GM23338 (cell line): ENCODE measurements around the gene GNL2. TPM values are rescaled to one million over a fixed set of nuclear protein-coding genes. Genes with fewer than 3 reads are reported as not detected.

Source experiments
- ATAC-seq: fragments of 200-7000 bp; cut with Tn5 transposase; 3 replicates; pipeline ENCODE4 v1.9.1; 2020
- DNase-seq: peaks from one replicate; pipeline ENCODE4 v3.0.0-alpha.2; 2015; ENCODE audit warnings: low spot score
- H2AFZ ChIP-seq: fragments of 200-600 bp; sonication (generic); 2 replicates; pipeline ENCODE4 v1.8.0; 2016; ENCODE audit warnings: antibody characterized with exemption, mild to moderate bottlenecking, moderate library complexity
- H3F3A ChIP-seq: fragments of 200-600 bp; sonication (generic); replicated peaks from 2 replicates; pipeline ENCODE4 v1.8.0; 2017; ENCODE audit warnings: antibody characterized with exemption, mixed run types, low read depth
- H3K27ac ChIP-seq: fragments of 200-600 bp; sonication (generic); 2 replicates; pipeline ENCODE4 v1.6.1; 2016; ENCODE audit warnings: low read depth
- H3K27me3 ChIP-seq: fragments of 200-600 bp; sonication (generic); 2 replicates; pipeline ENCODE4 v1.8.0; 2016; ENCODE audit warnings: mild to moderate bottlenecking, mixed run types, moderate library complexity; ENCODE audit not compliant: insufficient read depth
- H3K36me3 ChIP-seq: fragments of 200-600 bp; sonication (generic); 2 replicates; pipeline ENCODE4 v1.8.0; 2016; ENCODE audit warnings: mild to moderate bottlenecking; ENCODE audit not compliant: insufficient read depth
- H3K4me1 ChIP-seq: fragments of 200-600 bp; sonication (generic); 2 replicates; pipeline ENCODE4 v1.8.0; 2016; ENCODE audit warnings: mild to moderate bottlenecking, moderate library complexity; ENCODE audit not compliant: insufficient read depth
- H3K4me2 ChIP-seq: fragments of 200-600 bp; sonication (generic); 2 replicates; pipeline ENCODE4 v1.7.1; 2017; ENCODE audit warnings: mixed run types
- H3K4me3 ChIP-seq: fragments of 200-600 bp; sonication (generic); 2 replicates; pipeline ENCODE4 v1.6.1; 2016; ENCODE audit warnings: mixed run types
- H3K79me2 ChIP-seq: fragments of 200-600 bp; sonication (generic); replicated peaks from 2 replicates; pipeline ENCODE4 v1.8.0; 2017; ENCODE audit warnings: mild to moderate bottlenecking; ENCODE audit not compliant: insufficient read depth
- H3K9me2 ChIP-seq: fragments of 200-600 bp; sonication (generic); 2 replicates; pipeline ENCODE4 v1.8.0; 2017; ENCODE audit not compliant: insufficient read depth
- H4K20me1 ChIP-seq: fragments of 200-600 bp; sonication (generic); replicated peaks from 2 replicates; pipeline ENCODE4 v1.8.0; 2017; ENCODE audit warnings: mild to moderate bottlenecking; ENCODE audit not compliant: insufficient read depth
- H3K27ac Mint-ChIP-seq: 2 replicates; pipeline ENCODE4 v1.8.0; 2020; ENCODE audit warnings: inconsistent platforms, mild to moderate bottlenecking, moderate library complexity, mixed read lengths
- H3K27me3 Mint-ChIP-seq: 3 replicates; pipeline ENCODE4 v1.8.0; 2022; ENCODE audit warnings: low read depth, mild to moderate bottlenecking, moderate library complexity, mixed read lengths, inconsistent platforms; ENCODE audit not compliant: insufficient read depth, poor library complexity
- H3K36me3 Mint-ChIP-seq: 3 replicates; pipeline ENCODE4 v1.8.0; 2021; ENCODE audit warnings: low read depth, mild to moderate bottlenecking, inconsistent platforms, moderate library complexity, mixed read lengths
- H3K4me1 Mint-ChIP-seq: 3 replicates; pipeline ENCODE4 v1.8.0; 2020; ENCODE audit warnings: mild to moderate bottlenecking, inconsistent platforms, mixed read lengths
- H3K4me3 Mint-ChIP-seq: 3 replicates; pipeline ENCODE4 v1.8.0; 2021; ENCODE audit warnings: moderate library complexity, mild to moderate bottlenecking, inconsistent platforms, mixed read lengths
- H3K9me3 Mint-ChIP-seq: 3 replicates; pipeline ENCODE4 v1.8.0; 2020; ENCODE audit warnings: moderate library complexity, mild to moderate bottlenecking, inconsistent platforms, mixed read lengths
- CREB1 ChIP-seq: fragments of 250-450 bp; sonication (Bioruptor Pico); IDR thresholded peaks from 2 replicates; pipeline ENCODE4 v1.5.0; 2020; ENCODE audit warnings: low read depth, mild to moderate bottlenecking, moderate library complexity
- EZH2phosphoT487 ChIP-seq: fragments of 200-600 bp; sonication (generic); IDR thresholded peaks from one replicate; pipeline ENCODE4 v1.8.1; 2018; ENCODE audit warnings: antibody characterized with exemption; ENCODE audit not compliant: unreplicated experiment
- JUNB ChIP-seq: IDR thresholded peaks from one replicate; pipeline ENCODE4 v1.6.1; 2016; ENCODE audit warnings: antibody characterized with exemption; ENCODE audit not compliant: unreplicated experiment
- NANOG ChIP-seq: IDR thresholded peaks from 2 replicates; pipeline ENCODE4 v1.6.1; 2016; ENCODE audit warnings: antibody characterized with exemption, borderline replicate concordance
- POLR2AphosphoS5 ChIP-seq: IDR thresholded peaks from 2 replicates; pipeline ENCODE4 v1.6.1; 2016; ENCODE audit warnings: antibody characterized with exemption, low read depth
- STAT1 ChIP-seq: IDR thresholded peaks from one replicate; pipeline ENCODE4 v1.6.1; 2016; ENCODE audit warnings: antibody characterized with exemption; ENCODE audit not compliant: unreplicated experiment
- ZNF114 ChIP-seq: fragments of 250-450 bp; sonication (Bioruptor Pico); IDR thresholded peaks from 2 replicates; pipeline ENCODE4 v1.5.0; 2020; ENCODE audit warnings: mild to moderate bottlenecking, moderate library complexity
- ZNF331 ChIP-seq: fragments of 250-450 bp; sonication (Bioruptor Pico); IDR thresholded peaks from 2 replicates; pipeline ENCODE4 v1.5.0; 2020; ENCODE audit warnings: low read depth, mild to moderate bottlenecking, moderate library complexity
- polyA plus RNA-seq: library from polyadenylated mRNA; unstranded; fragments of >200 nt; fragmentation: Nextera tagmentation; extraction: Ambion mirVana; gene quantifications from 2 replicates; pipeline ENCODE4 v1.2.1, GENCODE V29; 2016
- total RNA-seq: library from RNA; depleted of rRNA; stranded (reverse); fragments of >200 nt; shearing (Covaris generic); gene quantifications from 2 replicates; pipeline ENCODE4 v1.2.3, GENCODE V29; 2014
- TF ChIP-seq, protein P1 (sequence below): IDR thresholded peaks from 2 replicates; pipeline ENCODE4 v1.6.1; 2016; ENCODE audit warnings: antibody characterized with exemption
- TF ChIP-seq, protein P2 (sequence below), 2 experiments: fragments of 200-600 bp in 1 of 2; sonication (generic) in 1 of 2; conservative IDR thresholded peaks; 2 replicates each; pipeline versions ENCODE4 v1.5.1 to v1.6.1; 2016 to 2017; ENCODE audit warnings: antibody characterized with exemption in 2 of 2, low read depth in 2 of 2, mild to moderate bottlenecking in 2 of 2, moderate library complexity in 1 of 2
- TF ChIP-seq, protein P3 (sequence below): IDR thresholded peaks from one replicate; pipeline ENCODE4 v1.6.1; 2018; ENCODE audit warnings: antibody characterized with exemption; ENCODE audit not compliant: unreplicated experiment
- TF ChIP-seq, protein P4 (sequence below): fragments of 250-450 bp; sonication (Bioruptor Pico); IDR thresholded peaks from 2 replicates; pipeline ENCODE4 v1.5.0; 2020; ENCODE audit warnings: mild to moderate bottlenecking, moderate library complexity

The GNL2 gene
- total and polyA plus RNA-seq, 2 experiments from 2014 or later, result 78.4 to 121 TPM

DNA sequence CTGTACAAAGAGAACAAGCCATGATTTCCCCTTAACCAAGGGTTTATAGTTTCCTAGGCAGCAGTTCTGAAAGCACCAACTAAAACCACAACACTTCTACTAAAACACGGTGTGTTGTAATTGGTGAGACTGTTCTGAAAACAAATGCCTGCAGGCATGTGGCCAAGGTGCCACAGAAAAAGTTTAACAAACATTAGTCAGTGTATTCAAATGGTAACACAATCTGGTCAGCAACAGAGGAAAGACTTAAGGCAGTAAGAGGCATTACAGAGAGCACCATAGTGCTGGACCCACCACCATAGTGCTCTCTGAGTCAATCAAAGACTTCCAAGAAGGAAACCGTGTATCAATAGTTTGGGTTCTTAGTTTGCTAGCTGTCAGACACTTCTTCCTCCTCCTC is 58.4 kb downstream of the GNL2 start (continued):
- TF ChIP-seq, protein P1, sequence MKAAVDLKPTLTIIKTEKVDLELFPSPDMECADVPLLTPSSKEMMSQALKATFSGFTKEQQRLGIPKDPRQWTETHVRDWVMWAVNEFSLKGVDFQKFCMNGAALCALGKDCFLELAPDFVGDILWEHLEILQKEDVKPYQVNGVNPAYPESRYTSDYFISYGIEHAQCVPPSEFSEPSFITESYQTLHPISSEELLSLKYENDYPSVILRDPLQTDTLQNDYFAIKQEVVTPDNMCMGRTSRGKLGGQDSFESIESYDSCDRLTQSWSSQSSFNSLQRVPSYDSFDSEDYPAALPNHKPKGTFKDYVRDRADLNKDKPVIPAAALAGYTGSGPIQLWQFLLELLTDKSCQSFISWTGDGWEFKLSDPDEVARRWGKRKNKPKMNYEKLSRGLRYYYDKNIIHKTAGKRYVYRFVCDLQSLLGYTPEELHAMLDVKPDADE, result no peak
- TF ChIP-seq STAT1, result no peak

DNA sequence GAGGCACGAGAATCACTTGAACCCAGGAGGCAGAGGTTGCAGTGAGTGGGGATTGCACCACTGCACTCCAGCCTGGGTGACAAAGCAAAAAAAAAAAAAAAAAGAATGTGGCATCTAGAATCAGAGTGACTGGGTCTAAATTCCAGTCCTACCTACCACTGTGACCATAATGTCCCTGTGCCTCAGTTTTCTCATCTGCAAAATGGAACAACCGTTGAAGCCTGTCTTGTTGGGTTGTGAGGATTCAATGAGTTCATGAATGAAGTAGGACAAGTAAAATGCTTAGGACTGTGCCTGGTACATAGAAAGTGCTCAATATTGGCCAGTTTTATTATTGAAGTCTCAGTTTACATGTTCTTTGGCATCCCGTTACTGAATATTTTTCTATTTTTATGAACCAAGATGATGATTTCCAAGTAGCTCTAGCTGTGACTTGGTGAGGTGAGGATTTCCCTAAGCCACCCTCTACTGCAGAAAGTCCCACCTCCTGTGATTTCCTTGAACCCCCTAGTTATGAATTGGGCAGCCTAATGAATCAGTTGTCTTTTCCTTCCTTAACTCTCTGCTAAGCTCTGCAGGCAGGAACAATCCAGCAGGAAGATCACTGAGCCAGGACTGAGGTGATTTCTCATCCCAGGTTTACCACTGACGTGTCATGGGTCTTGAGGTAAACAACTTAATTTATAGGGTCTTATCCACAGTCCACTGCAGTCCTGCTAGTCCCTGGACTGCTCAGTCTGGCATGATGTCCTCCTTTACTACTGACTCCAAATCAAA is 62.2 kb downstream of the GNL2 start:
- peaks cover 23% of the 10 kb centered on the region for H3K36me3 Mint-ChIP-seq
- ATAC-seq, result no peak
- H3K27me3 Mint-ChIP-seq, result peaks cover 3% of the 10 kb centered on the region
- no peaks in the 10 kb centered on the region for H3K79me2 ChIP-seq
- peaks cover 4% of the 10 kb centered on the region for H3K36me3 ChIP-seq
- no peaks in the 10 kb centered on the region for H3K27me3 ChIP-seq
- H3K4me1 ChIP-seq, result no peaks in the 10 kb centered on the region
- no peak overlapping the region for H3K4me3 ChIP-seq
- no peaks in the 10 kb centered on the region for H3K9me3 Mint-ChIP-seq
- H3K4me3 Mint-ChIP-seq, result no peak overlapping the region
- no peaks in the 10 kb centered on the region for H3K9me2 ChIP-seq
- no peak for DNase-seq
- H3K4me2 ChIP-seq, result no peak overlapping the region
- H4K20me1 ChIP-seq, result peaks cover 15% of the 10 kb centered on the region; the same call in 1 of the 2 replicates
- no peak overlapping the region for H3K27ac ChIP-seq
- H3F3A ChIP-seq, result no peaks in the 10 kb centered on the region
- H3K27ac Mint-ChIP-seq, result no peak overlapping the region
- H3K4me1 Mint-ChIP-seq, result no peaks in the 10 kb centered on the region
- no peak overlapping the region for H2AFZ ChIP-seq
- TF ChIP-seq JUNB (no peak), STAT1 (no peak), CREB1 (no peak), EZH2phosphoT487 (no peak), POLR2AphosphoS5 (no peak), ZNF114 (CRISPR knock-in tag) (no peak), NANOG (no peak), ZNF331 (no peak)
- TF ChIP-seq, protein P2, sequence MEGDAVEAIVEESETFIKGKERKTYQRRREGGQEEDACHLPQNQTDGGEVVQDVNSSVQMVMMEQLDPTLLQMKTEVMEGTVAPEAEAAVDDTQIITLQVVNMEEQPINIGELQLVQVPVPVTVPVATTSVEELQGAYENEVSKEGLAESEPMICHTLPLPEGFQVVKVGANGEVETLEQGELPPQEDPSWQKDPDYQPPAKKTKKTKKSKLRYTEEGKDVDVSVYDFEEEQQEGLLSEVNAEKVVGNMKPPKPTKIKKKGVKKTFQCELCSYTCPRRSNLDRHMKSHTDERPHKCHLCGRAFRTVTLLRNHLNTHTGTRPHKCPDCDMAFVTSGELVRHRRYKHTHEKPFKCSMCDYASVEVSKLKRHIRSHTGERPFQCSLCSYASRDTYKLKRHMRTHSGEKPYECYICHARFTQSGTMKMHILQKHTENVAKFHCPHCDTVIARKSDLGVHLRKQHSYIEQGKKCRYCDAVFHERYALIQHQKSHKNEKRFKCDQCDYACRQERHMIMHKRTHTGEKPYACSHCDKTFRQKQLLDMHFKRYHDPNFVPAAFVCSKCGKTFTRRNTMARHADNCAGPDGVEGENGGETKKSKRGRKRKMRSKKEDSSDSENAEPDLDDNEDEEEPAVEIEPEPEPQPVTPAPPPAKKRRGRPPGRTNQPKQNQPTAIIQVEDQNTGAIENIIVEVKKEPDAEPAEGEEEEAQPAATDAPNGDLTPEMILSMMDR (conservative IDR thresholded peaks at IDR 0.05; ENCODE audit: low read depth in 2 of 2), result no peak
- TF ChIP-seq, protein P3, sequence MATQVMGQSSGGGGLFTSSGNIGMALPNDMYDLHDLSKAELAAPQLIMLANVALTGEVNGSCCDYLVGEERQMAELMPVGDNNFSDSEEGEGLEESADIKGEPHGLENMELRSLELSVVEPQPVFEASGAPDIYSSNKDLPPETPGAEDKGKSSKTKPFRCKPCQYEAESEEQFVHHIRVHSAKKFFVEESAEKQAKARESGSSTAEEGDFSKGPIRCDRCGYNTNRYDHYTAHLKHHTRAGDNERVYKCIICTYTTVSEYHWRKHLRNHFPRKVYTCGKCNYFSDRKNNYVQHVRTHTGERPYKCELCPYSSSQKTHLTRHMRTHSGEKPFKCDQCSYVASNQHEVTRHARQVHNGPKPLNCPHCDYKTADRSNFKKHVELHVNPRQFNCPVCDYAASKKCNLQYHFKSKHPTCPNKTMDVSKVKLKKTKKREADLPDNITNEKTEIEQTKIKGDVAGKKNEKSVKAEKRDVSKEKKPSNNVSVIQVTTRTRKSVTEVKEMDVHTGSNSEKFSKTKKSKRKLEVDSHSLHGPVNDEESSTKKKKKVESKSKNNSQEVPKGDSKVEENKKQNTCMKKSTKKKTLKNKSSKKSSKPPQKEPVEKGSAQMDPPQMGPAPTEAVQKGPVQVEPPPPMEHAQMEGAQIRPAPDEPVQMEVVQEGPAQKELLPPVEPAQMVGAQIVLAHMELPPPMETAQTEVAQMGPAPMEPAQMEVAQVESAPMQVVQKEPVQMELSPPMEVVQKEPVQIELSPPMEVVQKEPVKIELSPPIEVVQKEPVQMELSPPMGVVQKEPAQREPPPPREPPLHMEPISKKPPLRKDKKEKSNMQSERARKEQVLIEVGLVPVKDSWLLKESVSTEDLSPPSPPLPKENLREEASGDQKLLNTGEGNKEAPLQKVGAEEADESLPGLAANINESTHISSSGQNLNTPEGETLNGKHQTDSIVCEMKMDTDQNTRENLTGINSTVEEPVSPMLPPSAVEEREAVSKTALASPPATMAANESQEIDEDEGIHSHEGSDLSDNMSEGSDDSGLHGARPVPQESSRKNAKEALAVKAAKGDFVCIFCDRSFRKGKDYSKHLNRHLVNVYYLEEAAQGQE, result no peak
- TF ChIP-seq, protein P4, sequence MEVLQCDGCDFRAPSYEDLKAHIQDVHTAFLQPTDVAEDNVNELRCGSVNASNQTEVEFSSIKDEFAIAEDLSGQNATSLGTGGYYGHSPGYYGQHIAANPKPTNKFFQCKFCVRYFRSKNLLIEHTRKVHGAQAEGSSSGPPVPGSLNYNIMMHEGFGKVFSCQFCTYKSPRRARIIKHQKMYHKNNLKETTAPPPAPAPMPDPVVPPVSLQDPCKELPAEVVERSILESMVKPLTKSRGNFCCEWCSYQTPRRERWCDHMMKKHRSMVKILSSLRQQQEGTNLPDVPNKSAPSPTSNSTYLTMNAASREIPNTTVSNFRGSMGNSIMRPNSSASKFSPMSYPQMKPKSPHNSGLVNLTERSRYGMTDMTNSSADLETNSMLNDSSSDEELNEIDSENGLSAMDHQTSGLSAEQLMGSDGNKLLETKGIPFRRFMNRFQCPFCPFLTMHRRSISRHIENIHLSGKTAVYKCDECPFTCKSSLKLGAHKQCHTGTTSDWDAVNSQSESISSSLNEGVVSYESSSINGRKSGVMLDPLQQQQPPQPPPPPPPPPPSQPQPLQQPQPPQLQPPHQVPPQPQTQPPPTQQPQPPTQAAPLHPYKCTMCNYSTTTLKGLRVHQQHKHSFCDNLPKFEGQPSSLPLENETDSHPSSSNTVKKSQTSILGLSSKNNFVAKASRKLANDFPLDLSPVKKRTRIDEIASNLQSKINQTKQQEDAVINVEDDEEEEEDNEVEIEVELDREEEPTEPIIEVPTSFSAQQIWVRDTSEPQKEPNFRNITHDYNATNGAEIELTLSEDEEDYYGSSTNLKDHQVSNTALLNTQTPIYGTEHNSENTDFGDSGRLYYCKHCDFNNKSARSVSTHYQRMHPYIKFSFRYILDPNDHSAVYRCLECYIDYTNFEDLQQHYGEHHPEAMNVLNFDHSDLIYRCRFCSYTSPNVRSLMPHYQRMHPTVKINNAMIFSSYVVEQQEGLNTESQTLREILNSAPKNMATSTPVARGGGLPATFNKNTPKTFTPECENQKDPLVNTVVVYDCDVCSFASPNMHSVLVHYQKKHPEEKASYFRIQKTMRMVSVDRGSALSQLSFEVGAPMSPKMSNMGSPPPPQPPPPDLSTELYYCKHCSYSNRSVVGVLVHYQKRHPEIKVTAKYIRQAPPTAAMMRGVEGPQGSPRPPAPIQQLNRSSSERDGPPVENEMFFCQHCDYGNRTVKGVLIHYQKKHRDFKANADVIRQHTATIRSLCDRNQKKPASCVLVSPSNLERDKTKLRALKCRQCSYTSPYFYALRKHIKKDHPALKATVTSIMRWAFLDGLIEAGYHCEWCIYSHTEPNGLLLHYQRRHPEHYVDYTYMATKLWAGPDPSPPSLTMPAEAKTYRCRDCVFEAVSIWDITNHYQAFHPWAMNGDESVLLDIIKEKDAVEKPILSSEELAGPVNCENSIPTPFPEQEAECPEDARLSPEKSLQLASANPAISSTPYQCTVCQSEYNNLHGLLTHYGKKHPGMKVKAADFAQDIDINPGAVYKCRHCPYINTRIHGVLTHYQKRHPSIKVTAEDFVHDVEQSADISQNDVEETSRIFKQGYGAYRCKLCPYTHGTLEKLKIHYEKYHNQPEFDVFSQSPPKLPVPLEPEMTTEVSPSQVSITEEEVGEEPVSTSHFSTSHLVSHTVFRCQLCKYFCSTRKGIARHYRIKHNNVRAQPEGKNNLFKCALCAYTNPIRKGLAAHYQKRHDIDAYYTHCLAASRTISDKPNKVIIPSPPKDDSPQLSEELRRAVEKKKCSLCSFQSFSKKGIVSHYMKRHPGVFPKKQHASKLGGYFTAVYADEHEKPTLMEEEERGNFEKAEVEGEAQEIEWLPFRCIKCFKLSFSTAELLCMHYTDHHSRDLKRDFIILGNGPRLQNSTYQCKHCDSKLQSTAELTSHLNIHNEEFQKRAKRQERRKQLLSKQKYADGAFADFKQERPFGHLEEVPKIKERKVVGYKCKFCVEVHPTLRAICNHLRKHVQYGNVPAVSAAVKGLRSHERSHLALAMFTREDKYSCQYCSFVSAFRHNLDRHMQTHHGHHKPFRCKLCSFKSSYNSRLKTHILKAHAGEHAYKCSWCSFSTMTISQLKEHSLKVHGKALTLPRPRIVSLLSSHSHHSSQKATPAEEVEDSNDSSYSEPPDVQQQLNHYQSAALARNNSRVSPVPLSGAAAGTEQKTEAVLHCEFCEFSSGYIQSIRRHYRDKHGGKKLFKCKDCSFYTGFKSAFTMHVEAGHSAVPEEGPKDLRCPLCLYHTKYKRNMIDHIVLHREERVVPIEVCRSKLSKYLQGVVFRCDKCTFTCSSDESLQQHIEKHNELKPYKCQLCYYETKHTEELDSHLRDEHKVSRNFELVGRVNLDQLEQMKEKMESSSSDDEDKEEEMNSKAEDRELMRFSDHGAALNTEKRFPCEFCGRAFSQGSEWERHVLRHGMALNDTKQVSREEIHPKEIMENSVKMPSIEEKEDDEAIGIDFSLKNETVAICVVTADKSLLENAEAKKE (CRISPR knock-in tag), result no peak
